Activated CD4-positive, alpha-beta T cell treated with anti-CD3 and anti-CD28 coated beads, Interleukin-2, amount 10 ng/mL, durations not matched to agents 7 days and 5 days (primary cell): ENCODE measurements around the gene USP46. TPM values are rescaled to one million over a fixed set of nuclear protein-coding genes. Genes with fewer than 3 reads are reported as not detected.

Experiments used
- CTCF ChIA-PET: fragments of 350-600 bp; sonication (Branson Sonifier 250); formaldehyde crosslinking; loops from one replicate; lab custom pipeline; 2021; ENCODE audit warnings: antibody characterized with exemption; lab: Charles Lee
- POLR2A ChIA-PET: fragments of 350-600 bp; sonication (Branson Sonifier 250); formaldehyde crosslinking; loops from one replicate; lab custom pipeline; 2021; ENCODE audit warnings: antibody characterized with exemption; lab: Charles Lee
- DNase-seq: peaks from one replicate; pipeline ENCODE4 v3.0.0-alpha.2; 2020
- H3K27ac Mint-ChIP-seq: one replicate; pipeline ENCODE4 v1.8.0; 2021; ENCODE audit warnings: mild to moderate bottlenecking, moderate library complexity, mixed read lengths
- H3K27me3 Mint-ChIP-seq: one replicate; pipeline ENCODE4 v1.8.0; 2021; ENCODE audit warnings: mixed read lengths
- H3K36me3 Mint-ChIP-seq: one replicate; pipeline ENCODE4 v1.8.0; 2021; ENCODE audit warnings: low read depth, mixed read lengths
- H3K4me1 Mint-ChIP-seq: one replicate; pipeline ENCODE4 v1.8.0; 2021; ENCODE audit warnings: mixed read lengths
- H3K4me3 Mint-ChIP-seq: one replicate; pipeline ENCODE4 v1.8.0; 2021; ENCODE audit warnings: mild to moderate bottlenecking, moderate library complexity, mixed read lengths
- H3K9me3 Mint-ChIP-seq: one replicate; pipeline ENCODE4 v1.8.0; 2021; ENCODE audit warnings: mixed read lengths
- total RNA-seq, 2 experiments: library from RNA; stranded (reverse); gene quantifications; one replicate each; pipeline ENCODE4 v1.2.3, GENCODE V29; 2021

The USP46 gene
- total RNA-seq, 2 experiments from 2014 or later: 8.7 to 8.9 TPM

DNA sequence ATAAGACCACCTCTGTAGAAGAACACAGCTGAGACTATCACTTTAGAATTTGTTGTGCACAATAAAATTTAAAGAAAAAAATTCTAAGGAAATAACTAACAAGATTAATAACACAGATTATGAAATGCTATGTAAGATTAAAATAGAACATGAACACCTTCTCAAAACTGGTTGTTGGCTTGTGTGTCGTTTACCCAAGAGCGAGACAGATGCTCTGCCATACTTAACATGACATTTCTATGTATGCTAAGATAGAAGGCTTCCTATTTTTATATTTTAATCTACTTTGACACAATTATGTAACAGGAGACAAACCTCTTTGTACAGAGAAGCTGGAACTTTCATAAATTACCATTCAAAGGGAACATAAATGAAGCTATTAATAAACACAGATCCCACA lies 30.1 kb downstream of the USP46 start:
- Mint-ChIP-seq H3K4me1 (no peaks in the 10 kb centered on the region), H3K27me3 (no peaks in the 10 kb centered on the region), H3K9me3 (no peaks in the 10 kb centered on the region), H3K27ac (no peak overlapping the region), H3K4me3 (no peak overlapping the region), H3K36me3 (peaks cover 2% of the 10 kb centered on the region)
- CTCF ChIA-PET: interaction anchor here (0.8 kb wide), 1 partner anchor 29 kb away, joined by 3 read pairs; no protein-coding TSS in a partner anchor
- POLR2A ChIA-PET: no interaction called here
- DNase-seq: no peak

DNA sequence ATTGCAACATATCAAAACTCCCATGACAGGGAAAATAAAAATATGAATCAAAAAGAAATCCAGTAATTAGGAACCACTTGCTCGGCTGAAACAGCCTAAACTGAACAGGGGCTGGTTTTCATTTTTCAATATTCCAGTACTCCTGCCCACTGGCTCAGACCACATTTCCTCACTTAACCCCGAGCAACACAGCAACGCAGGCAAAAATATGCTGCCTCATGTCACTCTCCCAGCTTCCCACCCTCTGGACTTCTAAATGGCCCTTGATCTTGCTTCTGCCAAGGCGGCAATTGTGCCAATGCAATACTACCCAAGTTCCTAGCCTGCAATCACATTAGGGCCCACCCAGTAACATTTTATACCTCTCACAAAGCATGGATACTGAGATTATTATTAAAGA lies 30.6 kb downstream of the USP46 start:
- no peaks in the 10 kb centered on the region for H3K27me3 Mint-ChIP-seq
- H3K27ac Mint-ChIP-seq: no peak overlapping the region
- H3K9me3 Mint-ChIP-seq: no peaks in the 10 kb centered on the region
- H3K4me1 Mint-ChIP-seq: no peaks in the 10 kb centered on the region
- ChIA-PET POLR2A (no interaction called here), CTCF (no interaction called here)
- no peak overlapping the region for H3K4me3 Mint-ChIP-seq
- DNase-seq: no peak
- peaks cover 2% of the 10 kb centered on the region for H3K36me3 Mint-ChIP-seq

GRCh38 chr4:52627876-52628275 lies 31.2 kb downstream of the USP46 start:
- H3K4me3 Mint-ChIP-seq: no peak overlapping the region
- no peak overlapping the region for H3K27ac Mint-ChIP-seq
- peaks cover 3% of the 10 kb centered on the region for H3K36me3 Mint-ChIP-seq
- CTCF ChIA-PET: no interaction called here
- no peaks in the 10 kb centered on the region for H3K4me1 Mint-ChIP-seq
- POLR2A ChIA-PET: no interaction called here
- no peak for DNase-seq
- no peaks in the 10 kb centered on the region for H3K27me3 Mint-ChIP-seq
- H3K9me3 Mint-ChIP-seq: no peaks in the 10 kb centered on the region

DNA sequence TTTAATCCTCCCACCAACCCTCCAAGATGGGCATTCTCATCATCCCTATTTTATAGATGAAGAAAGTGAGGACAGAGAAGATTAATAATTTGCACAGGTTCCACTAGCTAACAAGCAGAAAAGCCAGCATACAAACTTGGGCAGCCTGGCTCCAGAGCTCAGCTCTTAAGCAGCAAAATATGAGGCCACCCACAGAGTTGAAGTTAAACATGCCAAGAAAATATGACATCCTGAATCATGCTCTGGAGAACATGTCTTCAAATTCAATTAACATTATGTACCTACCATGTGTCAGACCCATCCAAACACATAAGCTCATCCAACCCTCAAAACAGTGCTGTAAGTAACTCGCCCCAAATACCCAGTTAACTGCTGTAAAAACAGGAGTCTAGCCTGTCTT lies 33.9 kb downstream of the USP46 start:
- DNase-seq: no peak
- CTCF ChIA-PET: no interaction called here
- POLR2A ChIA-PET: no interaction called here
- Mint-ChIP-seq H3K4me1 (no peaks in the 10 kb centered on the region), H3K36me3 (peaks cover 5% of the 10 kb centered on the region), H3K27ac (no peak overlapping the region), H3K4me3 (no peak overlapping the region), H3K9me3 (no peaks in the 10 kb centered on the region), H3K27me3 (no peaks in the 10 kb centered on the region)

DNA sequence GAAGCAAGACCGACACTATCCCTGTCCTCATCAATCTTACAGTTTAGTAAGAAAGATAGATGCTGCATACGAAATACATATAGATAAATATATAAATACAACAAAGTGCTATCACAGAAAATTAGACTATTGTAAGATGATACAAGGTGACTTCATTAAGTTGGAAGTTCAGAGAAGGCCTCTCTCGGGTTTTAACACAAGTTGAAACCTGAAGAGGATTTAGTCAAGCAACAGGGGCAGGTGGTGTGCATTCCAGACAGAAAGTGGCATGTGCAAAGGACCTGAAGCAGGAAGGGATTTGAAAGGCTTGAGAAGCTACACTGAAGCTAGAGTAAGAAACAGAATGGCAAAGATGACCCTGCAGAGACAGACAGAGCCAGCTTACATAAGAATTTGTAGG lies 36.5 kb downstream of the USP46 start:
- no peak overlapping the region for H3K4me3 Mint-ChIP-seq
- peaks cover 2% of the 10 kb centered on the region for H3K27me3 Mint-ChIP-seq
- DNase-seq: no peak
- no peaks in the 10 kb centered on the region for H3K9me3 Mint-ChIP-seq
- POLR2A ChIA-PET: no interaction called here
- peaks cover 6% of the 10 kb centered on the region for H3K36me3 Mint-ChIP-seq
- H3K4me1 Mint-ChIP-seq: peaks cover 9% of the 10 kb centered on the region
- no peak overlapping the region for H3K27ac Mint-ChIP-seq
- CTCF ChIA-PET: no interaction called here

GRCh38 chr4:52621567-52621966 lies 37.5 kb downstream of the USP46 start:
- Mint-ChIP-seq H3K27me3 (peaks cover 2% of the 10 kb centered on the region), H3K36me3 (peaks cover 7% of the 10 kb centered on the region)

DNA sequence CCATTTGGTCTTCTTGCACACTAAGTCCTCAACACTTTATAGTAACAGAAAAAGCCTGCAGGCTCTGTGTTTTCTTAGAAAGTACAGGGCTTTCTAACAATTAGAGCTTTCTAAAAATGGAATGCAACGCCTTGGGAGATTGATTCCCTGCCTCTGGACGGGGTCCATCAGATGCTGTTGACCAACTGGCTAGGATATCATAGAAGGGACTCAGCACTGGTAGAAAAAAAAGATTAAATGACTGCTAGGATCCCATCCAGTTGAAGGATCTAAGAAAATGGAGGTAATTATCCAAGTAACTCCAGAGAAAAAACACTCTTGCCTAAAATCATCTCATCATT lies 39.5 kb downstream of the USP46 start:
- POLR2A ChIA-PET: no interaction called here
- H3K27ac Mint-ChIP-seq: no peak overlapping the region
- H3K36me3 Mint-ChIP-seq: peaks cover 7% of the 10 kb centered on the region
- peaks cover 23% of the 10 kb centered on the region for H3K4me1 Mint-ChIP-seq
- H3K9me3 Mint-ChIP-seq: no peaks in the 10 kb centered on the region
- no peak overlapping the region for H3K4me3 Mint-ChIP-seq
- DNase-seq: no peak
- CTCF ChIA-PET: interaction anchor here (0.6 kb wide), 1 partner anchor 401 kb away, joined by 3 read pairs; no protein-coding TSS in a partner anchor
- peaks cover 4% of the 10 kb centered on the region for H3K27me3 Mint-ChIP-seq

More at GRCh38 chr4:52621567-52621966, 37.5 kb downstream of the USP46 start:
- DNase-seq: no peak
- no peak overlapping the region for H3K27ac Mint-ChIP-seq
- no peaks in the 10 kb centered on the region for H3K9me3 Mint-ChIP-seq
- ChIA-PET POLR2A (no interaction called here), CTCF (no interaction called here)
- no peak overlapping the region for H3K4me3 Mint-ChIP-seq
- H3K4me1 Mint-ChIP-seq: peaks cover 15% of the 10 kb centered on the region

GRCh38 chr4:52618795-52619590 lies 40.1 kb downstream of the USP46 start:
- Mint-ChIP-seq H3K27me3 (peaks cover 4% of the 10 kb centered on the region), H3K27ac (peak overlapping the region; percentile 19), H3K9me3 (no peaks in the 10 kb centered on the region), H3K36me3 (peaks cover 7% of the 10 kb centered on the region), H3K4me3 (no peak overlapping the region), H3K4me1 (peaks cover 23% of the 10 kb centered on the region)
- ChIA-PET POLR2A (no interaction called here), CTCF (interaction anchor here (0.6 kb wide), 1 partner anchor 401 kb away, joined by 3 read pairs; no protein-coding TSS in a partner anchor)
- DNase-seq: no peak

- Mint-ChIP-seq H3K9me3 (no peaks in the 10 kb centered on the region), H3K27ac (peak overlapping the region; percentile 19), H3K4me1 (peaks cover 23% of the 10 kb centered on the region), H3K27me3 (peaks cover 4% of the 10 kb centered on the region), H3K4me3 (no peak overlapping the region), H3K36me3 (peaks cover 4% of the 10 kb centered on the region)
- peak; percentile 13 for DNase-seq
- CTCF ChIA-PET: interaction anchor here (1.1 kb wide), 1 partner anchor 241 kb away, joined by 3 read pairs; no protein-coding TSS in a partner anchor
- POLR2A ChIA-PET: no interaction called here
Measured at GRCh38 chr4:52617336-52618020, 41.6 kb downstream of the USP46 start.

DNA sequence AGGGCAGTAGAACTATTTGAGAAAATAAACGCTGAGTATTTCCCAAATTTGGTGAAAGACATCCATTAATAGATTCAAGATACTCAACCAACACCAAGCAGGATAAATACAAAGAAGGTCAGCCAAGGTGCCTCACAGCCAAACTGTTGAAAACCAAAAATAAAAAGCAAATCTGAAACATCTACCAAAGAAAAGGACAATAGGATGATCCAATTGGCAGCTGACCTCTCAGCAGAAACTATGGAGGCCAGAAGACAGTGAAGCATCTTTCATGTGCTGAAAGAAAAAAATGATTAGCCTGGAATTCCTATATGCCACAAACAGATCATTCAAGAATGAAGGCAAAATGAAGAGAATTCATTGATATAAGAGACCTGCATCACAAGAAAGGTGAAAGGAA lies 44.9 kb downstream of the USP46 start:
- ChIA-PET POLR2A (no interaction called here), CTCF (no interaction called here)
- H3K36me3 Mint-ChIP-seq: peaks cover 14% of the 10 kb centered on the region
- peaks cover 23% of the 10 kb centered on the region for H3K4me1 Mint-ChIP-seq
- H3K4me3 Mint-ChIP-seq: no peak overlapping the region
- peaks cover 5% of the 10 kb centered on the region for H3K9me3 Mint-ChIP-seq
- no peak overlapping the region for H3K27ac Mint-ChIP-seq
- DNase-seq: no peak
- H3K27me3 Mint-ChIP-seq: peaks cover 2% of the 10 kb centered on the region

- H3K9me3 Mint-ChIP-seq: peaks cover 5% of the 10 kb centered on the region
- H3K27ac Mint-ChIP-seq: no peak overlapping the region
- H3K4me3 Mint-ChIP-seq: no peak overlapping the region
- H3K36me3 Mint-ChIP-seq: peaks cover 15% of the 10 kb centered on the region
- peaks cover 12% of the 10 kb centered on the region for H3K4me1 Mint-ChIP-seq
- DNase-seq: no peak
- H3K27me3 Mint-ChIP-seq: peaks cover 2% of the 10 kb centered on the region
- CTCF ChIA-PET: no interaction called here
- POLR2A ChIA-PET: no interaction called here
Measured at GRCh38 chr4:52612341-52612740, 46.8 kb downstream of the USP46 start.

GRCh38 chr4:52611030-52611555 lies 48.0 kb downstream of the USP46 start:
- no peak overlapping the region for H3K4me3 Mint-ChIP-seq
- H3K27ac Mint-ChIP-seq: no peak overlapping the region
- CTCF ChIA-PET: interaction anchor here (0.8 kb wide), 1 partner anchor 30 kb away, joined by 3 read pairs; no protein-coding TSS in a partner anchor
- peaks cover under 1% of the 10 kb centered on the region for H3K27me3 Mint-ChIP-seq
- POLR2A ChIA-PET: no interaction called here
- peaks cover 5% of the 10 kb centered on the region for H3K9me3 Mint-ChIP-seq
- peaks cover 15% of the 10 kb centered on the region for H3K36me3 Mint-ChIP-seq
- DNase-seq: no peak
- peaks cover 6% of the 10 kb centered on the region for H3K4me1 Mint-ChIP-seq

- no peak for DNase-seq
- Mint-ChIP-seq H3K27me3 (no peaks in the 10 kb centered on the region), H3K9me3 (peaks cover 5% of the 10 kb centered on the region), H3K27ac (no peak overlapping the region), H3K4me3 (no peak overlapping the region), H3K36me3 (peaks cover 20% of the 10 kb centered on the region), H3K4me1 (no peaks in the 10 kb centered on the region)
- POLR2A ChIA-PET: no interaction called here
- CTCF ChIA-PET: interaction anchor here (0.9 kb wide), 1 partner anchor 8 kb away, joined by 6 read pairs; no protein-coding TSS in a partner anchor
Measured at GRCh38 chr4:52606726-52607125, 52.4 kb downstream of the USP46 start.
